Stimulated activated effector memory CD8-positive, alpha-beta T cell treated with anti-CD3 and anti-CD28 coated beads, Interleukin-12 subunit alpha, Interleukin-12 subunit beta, amount 100 ng/mL, for 72 hours (primary cell): ENCODE measurements around the gene OMG.
"Not testable (repeated sequence)": the region's sequence is repeated elsewhere in the genome, so short reads cannot be mapped to it uniquely, and the experiment has no call there.

Experiments
- ATAC-seq: fragments of 150-1000 bp; cut with Tn5 transposase; 2 replicates; pipeline ENCODE4 v1.10.0; 2021
- DNase-seq, 2 donors: peaks; one replicate each; pipeline ENCODE4 v3.0.0; 2021 to 2022; ENCODE audit warnings: low spot score in 2 of 2
- H3K27ac Mint-ChIP-seq: one replicate; pipeline ENCODE4 v1.8.0; 2022; ENCODE audit warnings: mild to moderate bottlenecking, mixed read lengths
- H3K36me3 Mint-ChIP-seq: one replicate; pipeline ENCODE4 v1.8.0; 2022; ENCODE audit warnings: mild to moderate bottlenecking, mixed read lengths
- H3K4me1 Mint-ChIP-seq: one replicate; pipeline ENCODE4 v1.8.0; 2022; ENCODE audit warnings: mixed read lengths
- H3K4me3 Mint-ChIP-seq: one replicate; pipeline ENCODE4 v1.8.0; 2022; ENCODE audit warnings: mild to moderate bottlenecking, mixed read lengths
- H3K9me3 Mint-ChIP-seq: one replicate; pipeline ENCODE4 v1.8.0; 2022; ENCODE audit warnings: mixed read lengths

OMG gene

GRCh38 chr17:31313982-31314781, 17.1 kb upstream of the OMG start, which contains the start of gene EVI2B:
Gene EVI2B, minus strand, starts transcription at chr17:31314054. Its CDS starts 8,445 bp downstream, at chr17:31305609.
- ATAC-seq (peak; percentile 79), DNase-seq (no peak)
- H3K36me3 Mint-ChIP-seq, result peaks cover 50% of the 10 kb centered on the region

DNA sequence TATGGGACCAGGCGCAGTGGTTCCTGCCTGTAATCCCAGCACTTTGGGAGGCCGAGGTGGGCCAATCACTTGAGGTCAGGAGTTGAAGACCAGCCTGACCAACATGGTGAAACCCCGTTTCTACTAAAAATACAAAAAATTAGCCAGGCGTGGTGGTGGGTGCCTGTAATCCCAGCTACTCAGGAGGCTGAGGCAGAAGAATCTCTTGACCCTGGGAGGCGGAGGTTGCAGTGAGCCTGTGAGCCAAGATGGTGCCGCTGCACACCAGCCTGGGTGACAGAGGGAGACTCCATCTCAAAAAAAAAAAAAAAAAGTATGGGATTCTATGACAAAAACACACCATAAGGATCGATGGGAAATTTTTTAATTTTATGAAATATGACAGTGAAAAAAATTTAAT, 15.2 kb upstream of the OMG start:
- peak in 1 of 2 donors; percentile 60 for DNase-seq
- not testable (repeated sequence) for ATAC-seq, H3K9me3 Mint-ChIP-seq
- H3K4me3 Mint-ChIP-seq, result peak overlapping the region; percentile 58
- peak overlapping the region; percentile 65 for H3K27ac Mint-ChIP-seq
- peaks cover 32% of the 10 kb centered on the region for H3K36me3 Mint-ChIP-seq
- H3K4me1 Mint-ChIP-seq, result peaks cover 42% of the 10 kb centered on the region

More at GRCh38 chr17:31313982-31314781, 17.1 kb upstream of the OMG start, which contains the start of gene EVI2B:
- peak within 1 kb of the TSS; percentile 65 for H3K27ac Mint-ChIP-seq
- peak within 1 kb of the TSS; percentile 58 for H3K4me3 Mint-ChIP-seq
- peaks cover 35% of the 10 kb centered on the region for H3K4me1 Mint-ChIP-seq
- H3K9me3 Mint-ChIP-seq, result no peaks in the 10 kb centered on the region

- Mint-ChIP-seq H3K4me1 (peaks cover 41% of the 10 kb centered on the region), H3K4me3 (peak overlapping the region; percentile 58), H3K9me3 (no peaks in the 10 kb centered on the region), H3K27ac (peak overlapping the region; percentile 65), H3K36me3 (peaks cover 26% of the 10 kb centered on the region)
- no peak for ATAC-seq
- DNase-seq, result no peak
Measured at GRCh38 chr17:31311526-31311925, 14.5 kb upstream of the OMG start.

- no peak for DNase-seq
- no peak for ATAC-seq
- H3K4me3 Mint-ChIP-seq, result peak overlapping the region; percentile 58
- no peaks in the 10 kb centered on the region for H3K9me3 Mint-ChIP-seq
- H3K4me1 Mint-ChIP-seq, result peaks cover 47% of the 10 kb centered on the region
- peaks cover 22% of the 10 kb centered on the region for H3K36me3 Mint-ChIP-seq
- peak overlapping the region; percentile 65 for H3K27ac Mint-ChIP-seq
Measured at GRCh38 chr17:31310886-31311285, 13.8 kb upstream of the OMG start.

DNA sequence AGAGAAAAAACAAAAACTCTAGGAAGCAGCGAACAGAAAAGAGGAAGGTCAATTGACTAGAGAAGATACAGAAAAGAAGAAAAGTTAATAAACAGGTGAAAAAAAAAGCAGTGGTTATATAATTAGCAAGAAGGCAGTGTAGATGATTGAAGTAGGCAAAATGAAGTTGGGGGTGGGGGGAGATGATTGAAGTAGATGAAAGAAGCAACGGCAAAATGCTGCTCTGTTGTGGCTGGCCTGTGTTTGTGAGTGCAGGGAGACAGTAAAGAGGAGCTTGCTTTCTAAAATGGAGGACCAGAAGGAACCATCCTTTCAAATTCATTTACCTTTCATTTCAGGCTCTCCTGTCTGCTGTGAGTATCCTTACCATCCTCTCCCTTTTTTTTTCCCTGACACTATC, 13.2 kb upstream of the OMG start:
- H3K27ac Mint-ChIP-seq, result peak overlapping the region; percentile 65
- peaks cover 27% of the 10 kb centered on the region for H3K36me3 Mint-ChIP-seq
- H3K9me3 Mint-ChIP-seq, result no peaks in the 10 kb centered on the region
- H3K4me1 Mint-ChIP-seq, result peaks cover 50% of the 10 kb centered on the region
- peak overlapping the region; percentile 58 for H3K4me3 Mint-ChIP-seq
- ATAC-seq (no peak), DNase-seq (no peak)

DNA sequence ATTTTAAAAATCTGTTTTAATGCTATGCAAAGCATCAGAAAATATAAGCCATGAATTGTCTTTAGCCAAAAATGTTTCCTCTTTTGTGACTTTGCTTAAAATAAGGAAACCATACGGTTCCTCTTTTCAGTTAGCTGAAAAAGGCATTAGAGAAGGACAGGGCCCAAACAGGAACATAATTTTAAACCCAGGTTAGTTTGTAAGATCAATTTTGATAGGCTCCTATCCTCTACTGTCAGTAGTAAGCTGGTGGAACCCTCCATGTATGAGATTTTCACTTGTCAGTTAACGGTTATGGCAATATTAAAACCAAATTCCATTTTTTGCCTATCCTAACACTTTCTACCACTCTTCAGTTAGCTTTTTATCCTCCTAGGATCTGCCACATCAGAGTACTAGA, 12.5 kb upstream of the OMG start:
- peaks cover 3% of the 10 kb centered on the region for H3K9me3 Mint-ChIP-seq

GRCh38 chr17:31308372-31309334, 11.6 kb upstream of the OMG start:
- H3K27ac Mint-ChIP-seq, result peak overlapping the region; percentile 65
- ATAC-seq (peak; percentile 89), DNase-seq (no peak)
- peaks cover 55% of the 10 kb centered on the region for H3K4me1 Mint-ChIP-seq
- H3K36me3 Mint-ChIP-seq, result peaks cover 43% of the 10 kb centered on the region
- H3K9me3 Mint-ChIP-seq, result peaks cover 3% of the 10 kb centered on the region
- H3K4me3 Mint-ChIP-seq, result peak overlapping the region; percentile 58

More for the DNA sequence above, 12.5 kb upstream of the OMG start:
- DNase-seq (no peak), ATAC-seq (peak; percentile 39)
- peaks cover 34% of the 10 kb centered on the region for H3K36me3 Mint-ChIP-seq
- peak overlapping the region; percentile 58 for H3K4me3 Mint-ChIP-seq
- peaks cover 52% of the 10 kb centered on the region for H3K4me1 Mint-ChIP-seq
- peak overlapping the region; percentile 65 for H3K27ac Mint-ChIP-seq

- Mint-ChIP-seq H3K36me3 (peaks cover 53% of the 10 kb centered on the region), H3K4me3 (peak overlapping the region; percentile 58), H3K27ac (no peak overlapping the region), H3K9me3 (peaks cover 3% of the 10 kb centered on the region), H3K4me1 (peaks cover 55% of the 10 kb centered on the region)
- DNase-seq, result no peak
- ATAC-seq, result peak; percentile 52
Measured at GRCh38 chr17:31307640-31308039, 10.6 kb upstream of the OMG start.

DNA sequence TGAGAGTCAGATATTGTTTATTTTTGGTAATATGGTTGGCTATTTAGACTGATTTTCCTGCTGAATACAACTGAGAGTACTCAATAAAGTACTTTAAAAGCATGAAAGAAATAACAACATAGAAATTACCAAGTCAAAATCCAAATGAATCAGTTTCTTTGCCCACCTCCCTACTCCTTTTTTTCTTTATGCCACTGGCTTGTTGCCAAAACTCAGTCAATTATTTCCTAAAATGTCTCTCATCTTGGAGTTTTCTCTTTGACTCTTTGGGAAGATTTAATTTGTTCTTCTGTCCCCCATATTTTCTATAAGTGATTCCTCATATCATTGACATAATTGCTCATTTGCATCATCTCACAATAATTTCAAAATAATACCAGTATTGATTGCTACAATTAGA, 2.6 kb upstream of the OMG start:
- ATAC-seq (no peak), DNase-seq (no peak)
- Mint-ChIP-seq H3K27ac (no peak overlapping the region), H3K4me3 (no peak overlapping the region), H3K4me1 (peaks cover 8% of the 10 kb centered on the region), H3K36me3 (peaks cover 36% of the 10 kb centered on the region), H3K9me3 (no peaks in the 10 kb centered on the region)

DNA sequence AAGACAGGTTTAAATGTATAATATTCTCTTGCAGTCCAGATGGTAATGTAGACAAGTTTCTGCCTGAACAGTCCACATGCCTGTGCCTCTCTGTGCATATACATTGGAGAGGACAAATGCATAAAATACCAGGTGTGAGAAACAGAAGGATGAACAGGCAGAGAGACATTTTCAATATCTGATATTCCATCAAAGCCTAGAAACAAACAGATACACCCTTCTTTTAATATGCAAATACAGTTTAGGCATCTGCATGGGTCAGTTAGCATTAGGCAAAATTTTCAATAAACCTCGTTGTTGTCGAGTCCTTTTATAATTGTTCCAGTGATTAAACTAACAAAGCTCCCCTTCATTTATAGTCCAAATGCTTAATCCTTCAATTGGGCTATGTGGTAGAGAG, 897 bp downstream of the OMG start:
- Mint-ChIP-seq H3K9me3 (no peaks in the 10 kb centered on the region), H3K27ac (no peak overlapping the region), H3K4me1 (no peaks in the 10 kb centered on the region), H3K4me3 (no peak overlapping the region), H3K36me3 (peaks cover 5% of the 10 kb centered on the region)
- no peak for DNase-seq
- no peak for ATAC-seq

DNA sequence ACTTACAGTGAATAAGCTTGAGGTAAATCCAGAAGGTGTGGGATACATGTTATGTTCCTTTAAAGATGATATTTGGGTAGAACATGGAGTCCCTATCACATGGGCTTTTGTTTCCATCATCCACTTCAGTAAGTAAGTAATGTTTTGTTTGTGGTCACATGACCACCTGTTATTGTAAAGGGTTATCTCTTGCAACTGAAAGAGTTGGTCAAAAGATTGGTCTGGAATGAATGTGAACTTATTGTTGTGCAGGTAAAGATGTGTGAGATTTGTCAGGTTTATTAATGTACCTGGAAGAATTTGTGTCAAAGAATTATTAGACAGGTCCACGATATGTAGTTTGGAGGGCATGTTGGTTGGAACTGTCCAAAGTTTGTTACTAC, 1.6 kb downstream of the OMG start:
- DNase-seq, result no peak
- ATAC-seq, result no peak

DNA sequence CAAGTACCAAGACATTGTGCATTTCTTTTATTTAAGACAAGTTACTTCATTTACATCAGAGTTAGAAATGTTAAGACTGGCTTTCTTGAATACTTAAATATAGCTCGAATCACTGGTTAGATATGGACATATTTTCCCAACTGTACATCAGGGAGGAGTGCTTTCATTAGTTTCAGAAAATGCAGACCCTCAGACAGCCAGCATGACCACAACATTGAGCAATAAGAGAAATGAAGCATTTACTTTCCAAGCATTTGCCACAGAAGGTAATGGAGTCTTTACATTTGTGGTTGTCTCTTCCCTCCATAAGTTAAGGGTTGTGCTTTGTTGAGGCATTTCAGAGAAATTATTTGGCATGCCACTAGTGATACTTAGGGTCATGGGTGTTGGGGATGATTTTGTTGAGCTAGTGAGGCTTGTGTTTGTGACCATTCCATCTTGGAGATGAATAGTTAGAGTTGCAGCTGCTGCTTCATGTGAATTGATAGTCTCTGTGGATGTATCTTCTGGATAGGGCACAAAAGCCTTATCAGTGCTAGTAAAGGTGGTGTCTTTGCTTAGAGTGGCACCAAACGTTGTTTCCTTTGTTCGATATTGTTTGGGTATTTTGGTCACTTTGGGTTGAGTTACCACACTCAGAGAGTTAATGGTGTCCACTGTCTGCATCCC, 2.1 kb downstream of the OMG start:
- Mint-ChIP-seq H3K9me3 (no peaks in the 10 kb centered on the region), H3K4me3 (no peak overlapping the region), H3K36me3 (no peaks in the 10 kb centered on the region), H3K27ac (no peak overlapping the region), H3K4me1 (no peaks in the 10 kb centered on the region)
- DNase-seq (no peak), ATAC-seq (no peak)

More for the DNA sequence above, 1.6 kb downstream of the OMG start:
- Mint-ChIP-seq H3K36me3 (no peaks in the 10 kb centered on the region), H3K4me3 (no peak overlapping the region), H3K9me3 (no peaks in the 10 kb centered on the region), H3K4me1 (no peaks in the 10 kb centered on the region), H3K27ac (no peak overlapping the region)

DNA sequence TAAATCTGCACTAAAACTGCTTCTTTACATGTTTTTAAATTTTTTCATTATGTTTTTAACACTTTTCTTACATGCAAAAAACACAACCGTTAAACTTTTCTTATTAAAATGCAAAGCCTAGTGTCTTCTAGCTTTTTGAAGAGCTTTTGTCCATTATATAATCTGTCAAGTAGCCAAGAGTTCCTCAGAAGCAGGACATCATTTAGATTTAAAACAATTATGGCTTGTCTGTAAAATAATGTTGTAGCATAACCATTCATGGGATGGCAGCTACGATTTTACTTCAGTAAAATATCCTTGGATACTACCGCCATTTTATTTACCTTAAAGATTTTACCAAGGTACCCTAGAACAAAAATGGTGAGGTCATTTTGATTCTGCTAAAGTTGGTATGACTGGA, 2.8 kb downstream of the OMG start:
- Mint-ChIP-seq H3K36me3 (no peaks in the 10 kb centered on the region), H3K27ac (no peak overlapping the region), H3K4me1 (no peaks in the 10 kb centered on the region), H3K9me3 (no peaks in the 10 kb centered on the region), H3K4me3 (no peak overlapping the region)
- no peak for ATAC-seq
- DNase-seq, result no peak

- H3K4me1 Mint-ChIP-seq, result no peaks in the 10 kb centered on the region
- H3K9me3 Mint-ChIP-seq, result no peaks in the 10 kb centered on the region
- ATAC-seq (no peak), DNase-seq (no peak)
- no peak overlapping the region for H3K27ac Mint-ChIP-seq
- H3K4me3 Mint-ChIP-seq, result no peak overlapping the region
- H3K36me3 Mint-ChIP-seq, result no peaks in the 10 kb centered on the region
Measured at GRCh38 chr17:31293581-31293980, 3.5 kb downstream of the OMG start.

- DNase-seq (no peak), ATAC-seq (no peak)
- Mint-ChIP-seq H3K27ac (no peak overlapping the region), H3K4me3 (no peak overlapping the region), H3K9me3 (no peaks in the 10 kb centered on the region), H3K4me1 (no peaks in the 10 kb centered on the region), H3K36me3 (no peaks in the 10 kb centered on the region)
Measured at GRCh38 chr17:31291820-31292219, 5.2 kb downstream of the OMG start.
